Glutamatergic neuron (in vitro differentiated cells): ENCODE results near the gene TP53TG5. TPM values are rescaled to one million over a fixed set of nuclear protein-coding genes. Genes with fewer than 3 reads are reported as not detected.

Source experiments
- DNase-seq: peaks from one replicate; pipeline ENCODE4 v3.0.0; 2022
- H3K27ac Mint-ChIP-seq: one replicate; pipeline ENCODE4 v1.8.0; 2020; ENCODE audit warnings: mild to moderate bottlenecking, mixed read lengths, inconsistent platforms; ENCODE audit not compliant: unreplicated experiment
- H3K27me3 Mint-ChIP-seq: one replicate; pipeline ENCODE4 v1.8.0; 2020; ENCODE audit warnings: mild to moderate bottlenecking, moderate library complexity, mixed read lengths, inconsistent platforms; ENCODE audit not compliant: unreplicated experiment
- H3K36me3 Mint-ChIP-seq: one replicate; pipeline ENCODE4 v1.8.0; 2020; ENCODE audit warnings: mild to moderate bottlenecking, mixed read lengths, inconsistent platforms; ENCODE audit not compliant: unreplicated experiment
- H3K4me1 Mint-ChIP-seq: one replicate; pipeline ENCODE4 v1.8.0; 2020; ENCODE audit warnings: mild to moderate bottlenecking, low read depth, mixed read lengths, inconsistent platforms; ENCODE audit not compliant: unreplicated experiment
- H3K4me3 Mint-ChIP-seq: one replicate; pipeline ENCODE4 v1.8.0; 2020; ENCODE audit warnings: mild to moderate bottlenecking, mixed read lengths, inconsistent platforms; ENCODE audit not compliant: unreplicated experiment
- H3K9me3 Mint-ChIP-seq: one replicate; pipeline ENCODE4 v1.8.0; 2020; ENCODE audit warnings: mild to moderate bottlenecking, moderate library complexity, mixed read lengths, inconsistent platforms; ENCODE audit not compliant: unreplicated experiment
- total RNA-seq: library from RNA; stranded (reverse); fragmentation: NEBNext Ultra II Directional; extraction: Animal tissue kit (Norgen Biotek cat#: 25700); gene quantifications from one replicate; pipeline ENCODE4 v1.2.1, GENCODE V29; 2021; ENCODE audit not compliant: unreplicated experiment
- TF ChIP-seq, protein P1 (sequence below): fragments of 200-600 bp; sonication (generic); IDR thresholded peaks from one replicate; pipeline ENCODE4 v1.5.0; 2021; ENCODE audit not compliant: partially characterized antibody, unreplicated experiment

TP53TG5 gene
- total RNA-seq, 1 donor from 2014 or later: not detected

DNA sequence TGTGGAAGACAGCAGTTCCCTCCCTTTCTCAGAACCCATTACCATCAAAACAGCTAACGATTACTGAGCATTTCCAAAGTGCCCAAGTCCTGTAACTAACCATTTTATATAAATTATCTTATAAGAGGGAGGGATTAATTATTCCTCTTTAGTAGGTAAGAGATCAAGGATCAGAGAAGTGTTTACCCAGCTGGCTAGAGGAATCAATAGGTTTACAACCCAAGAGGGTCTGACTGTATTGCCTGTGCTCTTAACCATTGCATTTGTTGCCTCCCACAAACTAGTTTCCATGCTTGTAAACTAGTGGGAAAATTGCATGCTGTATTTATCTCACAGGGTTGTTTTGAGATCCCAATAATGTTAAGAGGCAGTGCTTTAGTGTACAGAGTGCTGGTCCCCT is 26.3 kb upstream of the TP53TG5 start:
- peaks cover 18% of the 10 kb centered on the region for H3K27me3 Mint-ChIP-seq
- H3K9me3 Mint-ChIP-seq: peaks cover 21% of the 10 kb centered on the region
- no peak overlapping the region for H3K27ac Mint-ChIP-seq
- DNase-seq: no peak
- H3K4me3 Mint-ChIP-seq: peak overlapping the region; percentile 35
- no peaks in the 10 kb centered on the region for H3K4me1 Mint-ChIP-seq
- peaks cover 18% of the 10 kb centered on the region for H3K36me3 Mint-ChIP-seq
- TF ChIP-seq, protein P1, sequence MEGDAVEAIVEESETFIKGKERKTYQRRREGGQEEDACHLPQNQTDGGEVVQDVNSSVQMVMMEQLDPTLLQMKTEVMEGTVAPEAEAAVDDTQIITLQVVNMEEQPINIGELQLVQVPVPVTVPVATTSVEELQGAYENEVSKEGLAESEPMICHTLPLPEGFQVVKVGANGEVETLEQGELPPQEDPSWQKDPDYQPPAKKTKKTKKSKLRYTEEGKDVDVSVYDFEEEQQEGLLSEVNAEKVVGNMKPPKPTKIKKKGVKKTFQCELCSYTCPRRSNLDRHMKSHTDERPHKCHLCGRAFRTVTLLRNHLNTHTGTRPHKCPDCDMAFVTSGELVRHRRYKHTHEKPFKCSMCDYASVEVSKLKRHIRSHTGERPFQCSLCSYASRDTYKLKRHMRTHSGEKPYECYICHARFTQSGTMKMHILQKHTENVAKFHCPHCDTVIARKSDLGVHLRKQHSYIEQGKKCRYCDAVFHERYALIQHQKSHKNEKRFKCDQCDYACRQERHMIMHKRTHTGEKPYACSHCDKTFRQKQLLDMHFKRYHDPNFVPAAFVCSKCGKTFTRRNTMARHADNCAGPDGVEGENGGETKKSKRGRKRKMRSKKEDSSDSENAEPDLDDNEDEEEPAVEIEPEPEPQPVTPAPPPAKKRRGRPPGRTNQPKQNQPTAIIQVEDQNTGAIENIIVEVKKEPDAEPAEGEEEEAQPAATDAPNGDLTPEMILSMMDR: no peak

DNA sequence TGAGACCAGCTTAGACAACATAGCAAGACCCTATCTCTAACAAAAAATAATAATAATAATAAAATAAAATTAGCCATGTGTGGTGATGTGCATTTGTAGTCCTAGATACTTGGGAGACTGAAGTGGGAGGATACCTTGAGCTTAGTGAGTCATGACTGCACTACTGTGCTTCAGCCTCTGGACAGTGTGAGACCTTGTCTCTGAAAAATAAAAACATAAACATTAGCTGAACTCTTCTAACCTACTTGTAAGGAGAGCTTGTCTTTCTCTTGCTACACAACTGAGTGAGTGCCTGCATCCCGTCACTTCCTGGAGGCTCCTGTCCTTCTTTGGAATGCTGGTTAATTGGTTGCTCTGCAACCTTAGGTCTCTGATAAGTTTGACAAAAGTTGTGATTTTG is 24.8 kb upstream of the TP53TG5 start:
- no peak for DNase-seq
- TF ChIP-seq, protein P1: no peak
- peaks cover 18% of the 10 kb centered on the region for H3K27me3 Mint-ChIP-seq
- no peak overlapping the region for H3K27ac Mint-ChIP-seq
- H3K4me3 Mint-ChIP-seq: no peak overlapping the region
- H3K36me3 Mint-ChIP-seq: peaks cover 23% of the 10 kb centered on the region
- H3K4me1 Mint-ChIP-seq: no peaks in the 10 kb centered on the region
- peaks cover 19% of the 10 kb centered on the region for H3K9me3 Mint-ChIP-seq

DNA sequence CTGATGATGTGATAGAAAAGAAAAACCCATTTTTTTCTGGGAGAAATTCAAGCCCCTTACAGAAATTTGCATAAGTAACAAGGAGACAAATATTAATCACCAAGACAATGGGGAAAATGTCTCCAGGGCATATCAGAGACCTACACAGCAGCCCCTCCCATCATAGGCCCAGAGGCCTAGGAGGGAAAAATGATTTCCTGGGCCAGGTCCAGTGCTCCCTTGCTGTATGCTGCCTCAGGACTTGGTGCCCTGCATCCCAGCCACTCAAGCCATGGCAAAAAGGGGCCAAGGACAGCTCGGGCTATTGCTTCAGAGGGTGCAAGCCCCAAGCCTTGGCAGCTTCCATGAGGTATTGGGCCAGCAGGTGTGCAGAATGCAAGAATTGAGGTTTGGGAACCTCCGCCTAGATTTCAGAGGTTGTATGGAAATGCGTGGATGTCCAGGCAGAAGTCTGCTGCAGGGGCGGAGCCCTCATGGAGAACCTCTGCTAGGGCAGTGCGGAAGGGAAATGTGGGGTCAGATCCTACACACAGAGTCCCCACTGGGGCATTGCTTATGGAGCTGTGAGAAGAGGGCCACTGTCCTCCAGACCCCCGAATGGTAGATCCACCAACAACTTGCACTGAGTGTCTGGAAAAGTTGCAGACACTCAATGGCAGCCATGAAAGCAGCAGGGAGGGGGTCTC is 22.4 kb upstream of the TP53TG5 start:
- Mint-ChIP-seq H3K36me3 (peaks cover 23% of the 10 kb centered on the region), H3K27me3 (peaks cover 12% of the 10 kb centered on the region), H3K4me1 (no peaks in the 10 kb centered on the region), H3K9me3 (peaks cover 18% of the 10 kb centered on the region), H3K4me3 (no peak overlapping the region), H3K27ac (no peak overlapping the region)
- TF ChIP-seq, protein P1: no peak
- no peak for DNase-seq

DNA sequence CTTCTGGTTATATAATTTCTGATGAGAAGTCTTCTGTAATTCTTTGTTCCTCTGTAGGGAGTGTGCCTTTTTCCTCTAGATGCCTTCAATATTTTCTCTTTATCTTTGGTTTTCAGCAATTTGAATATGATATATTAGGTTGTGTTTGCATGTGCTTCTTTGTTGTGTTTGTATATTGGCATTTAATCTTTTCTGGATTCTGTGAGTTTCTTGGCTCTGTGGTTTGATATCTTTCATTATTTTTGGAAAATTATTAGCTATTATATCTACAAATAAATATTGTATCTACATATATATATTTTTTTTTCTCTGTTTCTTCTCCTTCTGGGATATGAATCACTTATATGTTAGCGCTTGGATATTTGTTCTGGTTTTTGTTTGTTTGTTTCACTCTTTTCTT is 20.9 kb upstream of the TP53TG5 start:
- peaks cover 5% of the 10 kb centered on the region for H3K27me3 Mint-ChIP-seq

GRCh38 chr20:45395114-45395415 is 16.9 kb upstream of the TP53TG5 start:
- Mint-ChIP-seq H3K4me3 (no peak overlapping the region), H3K27me3 (peaks cover 2% of the 10 kb centered on the region), H3K4me1 (no peaks in the 10 kb centered on the region), H3K36me3 (peaks cover 11% of the 10 kb centered on the region), H3K9me3 (peaks cover 2% of the 10 kb centered on the region), H3K27ac (no peak overlapping the region)
- TF ChIP-seq, protein P1: no peak
- no peak for DNase-seq

More for the DNA sequence above, 20.9 kb upstream of the TP53TG5 start:
- DNase-seq: no peak
- TF ChIP-seq, protein P1: no peak
- Mint-ChIP-seq H3K27ac (no peak overlapping the region), H3K4me3 (no peak overlapping the region), H3K36me3 (peaks cover 23% of the 10 kb centered on the region), H3K9me3 (peaks cover 16% of the 10 kb centered on the region), H3K4me1 (no peaks in the 10 kb centered on the region)
